Measurements from ENCODE around the gene GUCA2A.
"Not testable (repeated sequence)": the region's sequence is repeated elsewhere in the genome, so short reads cannot be mapped to it uniquely, and the experiment has no call there.

Gene GUCA2A

GRCh38 chr1:42164551-42165420, at the start of gene GUCA2A:
Gene GUCA2A (minus strand): TSS chr1:42164745. CDS start chr1:42164712, 33 bp downstream.
- DNase-seq: no peak

- no peak for DNase-seq
Observed at GRCh38 chr1:42211224-42211623, 46.7 kb upstream of the GUCA2A start.

- DNase-seq: no peak
Observed at GRCh38 chr1:42210421-42211133, 46.0 kb upstream of the GUCA2A start.

GRCh38 chr1:42209526-42210251, 45.1 kb upstream of the GUCA2A start:
- DNase-seq: no peak

- not testable (repeated sequence) for DNase-seq
Observed at GRCh38 chr1:42206930-42207329, 42.4 kb upstream of the GUCA2A start.

GRCh38 chr1:42206164-42206563, 41.6 kb upstream of the GUCA2A start:
- DNase-seq: no peak

GRCh38 chr1:42201986-42202385, 37.4 kb upstream of the GUCA2A start:
- DNase-seq: no peak

GRCh38 chr1:42198251-42198650, 33.7 kb upstream of the GUCA2A start:
- no peak for DNase-seq

- DNase-seq: no peak
Observed at GRCh38 chr1:42195841-42196240, 31.3 kb upstream of the GUCA2A start.

GRCh38 chr1:42192106-42192505, 27.6 kb upstream of the GUCA2A start:
- DNase-seq: no peak

- DNase-seq: no peak
Observed at GRCh38 chr1:42191319-42191718, 26.8 kb upstream of the GUCA2A start.

- no peak for DNase-seq
Observed at GRCh38 chr1:42189931-42190853, 25.6 kb upstream of the GUCA2A start.

GRCh38 chr1:42186152-42186551, 21.6 kb upstream of the GUCA2A start:
- DNase-seq: no peak

GRCh38 chr1:42184616-42185015, 20.1 kb upstream of the GUCA2A start:
- no peak for DNase-seq

- no peak for DNase-seq
Observed at GRCh38 chr1:42183957-42184268, 19.4 kb upstream of the GUCA2A start.

- DNase-seq: no peak
Observed at GRCh38 chr1:42183210-42183956, 18.8 kb upstream of the GUCA2A start.

GRCh38 chr1:42181687-42182086, 17.1 kb upstream of the GUCA2A start:
- DNase-seq: no peak

GRCh38 chr1:42179900-42180329, 15.4 kb upstream of the GUCA2A start:
- DNase-seq: no peak

GRCh38 chr1:42179275-42179674, 14.7 kb upstream of the GUCA2A start:
- no peak for DNase-seq

- no peak for DNase-seq
Observed at GRCh38 chr1:42178249-42178648, 13.7 kb upstream of the GUCA2A start.

- DNase-seq: no peak
Observed at GRCh38 chr1:42177541-42177981, 13.0 kb upstream of the GUCA2A start.
